Calu3 (cell line): ENCODE measurements around the gene PRLH. TPM values are rescaled to one million over a fixed set of nuclear protein-coding genes. Genes with fewer than 3 reads are reported as not detected.
"Not testable (repeated sequence)": the region's sequence is repeated elsewhere in the genome, so short reads cannot be mapped to it uniquely, and the experiment has no call there.

Experiments used
- BruUV-seq: library from RNA; stranded (reverse); fragments of 400-500 nt; replicated peaks from 2 replicates; lab custom pipeline; 2021; lab: Mats Ljungman, UMichigan
- CTCF ChIA-PET: fragments of 300-600 bp; sonication (Branson Sonifier 250); formaldehyde crosslinking; loops from one replicate; lab custom pipeline; 2022; ENCODE audit warnings: antibody characterized with exemption; lab: Charles Lee
- DNase-seq: peaks from one replicate; pipeline ENCODE4 v3.0.0; 2022
- H3K27ac Mint-ChIP-seq: one replicate; pipeline ENCODE4 v1.8.0; 2022; ENCODE audit warnings: mixed read lengths; ENCODE audit not compliant: unreplicated experiment
- H3K27me3 Mint-ChIP-seq: one replicate; pipeline ENCODE4 v1.8.0; 2022; ENCODE audit warnings: mixed read lengths; ENCODE audit not compliant: unreplicated experiment
- H3K36me3 Mint-ChIP-seq: one replicate; pipeline ENCODE4 v1.8.0; 2022; ENCODE audit warnings: mild to moderate bottlenecking, moderate library complexity, mixed read lengths; ENCODE audit not compliant: insufficient read depth, unreplicated experiment
- H3K4me1 Mint-ChIP-seq: one replicate; pipeline ENCODE4 v1.8.0; 2022; ENCODE audit warnings: mild to moderate bottlenecking, low read depth, mixed read lengths; ENCODE audit not compliant: unreplicated experiment
- H3K4me3 Mint-ChIP-seq: one replicate; pipeline ENCODE4 v1.8.0; 2022; ENCODE audit warnings: mild to moderate bottlenecking, low read depth, moderate library complexity, mixed read lengths; ENCODE audit not compliant: unreplicated experiment
- H3K9me3 Mint-ChIP-seq: one replicate; pipeline ENCODE4 v1.8.0; 2022; ENCODE audit warnings: low read depth, mixed read lengths; ENCODE audit not compliant: unreplicated experiment
- CTCF ChIP-seq: fragments of 200-600 bp; IDR thresholded peaks from one replicate; pipeline ENCODE4 v1.8.0; 2022; ENCODE audit warnings: antibody characterized with exemption; ENCODE audit not compliant: unreplicated experiment
- intact Hi-C: fragments of 100-400 bp; cut with micrococcal nuclease; formaldehyde crosslinking; loops from one replicate; pipeline ENCODE4 v1.10.0; 2022; ENCODE audit not compliant: unreplicated experiment
- total RNA-seq: library from RNA; stranded (reverse); gene quantifications from 2 replicates; pipeline ENCODE4 v1.2.3, GENCODE V29; 2022

PRLH gene
- total RNA-seq, 1 experiment from 2014 or later = not detected

- no TSS peak for BruUV-seq
- Mint-ChIP-seq H3K4me1 (no peaks in the 10 kb centered on the region), H3K4me3 (no peak overlapping the region), H3K27ac (no peak overlapping the region), H3K27me3 (peaks cover 64% of the 10 kb centered on the region), H3K36me3 (no peaks in the 10 kb centered on the region), H3K9me3 (no peaks in the 10 kb centered on the region)
- CTCF ChIA-PET = interaction anchor here (0.6 kb wide), 1 partner anchor 48 kb away, joined by 4 read pairs; no protein-coding TSS in a partner anchor
- intact Hi-C loops = no loop called here
- TF ChIP-seq CTCF = no peak
- DNase-seq = no peak
Observed at GRCh38 chr2:237603718-237604362, 37.5 kb downstream of the PRLH start.

DNA sequence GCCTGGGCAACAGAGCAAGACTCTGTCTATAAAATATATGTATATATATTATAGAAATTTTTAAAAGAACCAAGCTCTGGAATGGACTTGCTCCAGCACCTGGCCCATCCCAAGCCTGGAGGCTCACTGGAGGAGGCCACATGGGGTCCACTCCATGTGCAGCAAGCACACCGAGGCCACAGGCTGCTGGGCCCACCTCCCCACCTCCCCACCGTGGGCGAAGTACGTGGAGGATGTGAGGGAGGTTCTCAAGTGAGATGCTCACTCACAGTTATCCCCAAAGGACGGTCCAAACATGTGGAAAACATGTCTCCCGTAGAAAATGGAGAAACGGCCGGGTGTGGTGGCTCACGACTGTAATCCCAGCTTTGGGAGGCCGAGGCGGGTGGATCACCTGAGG, 38.0 kb downstream of the PRLH start:
- Mint-ChIP-seq H3K9me3 (no peaks in the 10 kb centered on the region), H3K27ac (no peak overlapping the region), H3K36me3 (no peaks in the 10 kb centered on the region), H3K4me1 (no peaks in the 10 kb centered on the region), H3K27me3 (peaks cover 64% of the 10 kb centered on the region), H3K4me3 (no peak overlapping the region)
- BruUV-seq = no TSS peak
- CTCF ChIA-PET = interaction anchor here (0.6 kb wide), 1 partner anchor 48 kb away, joined by 4 read pairs; no protein-coding TSS in a partner anchor
- no peak for DNase-seq
- TF ChIP-seq CTCF = no peak
- intact Hi-C loops = no loop called here

GRCh38 chr2:237604960-237605359, 38.6 kb downstream of the PRLH start:
- TF ChIP-seq CTCF = peak; percentile 19
- intact Hi-C loops = no loop called here
- DNase-seq = peak; percentile 16
- Mint-ChIP-seq H3K27ac (no peak overlapping the region), H3K4me1 (no peaks in the 10 kb centered on the region), H3K36me3 (no peaks in the 10 kb centered on the region), H3K4me3 (no peak overlapping the region), H3K27me3 (peaks cover 64% of the 10 kb centered on the region), H3K9me3 (no peaks in the 10 kb centered on the region)
- no TSS peak for BruUV-seq
- CTCF ChIA-PET = no interaction called here

DNA sequence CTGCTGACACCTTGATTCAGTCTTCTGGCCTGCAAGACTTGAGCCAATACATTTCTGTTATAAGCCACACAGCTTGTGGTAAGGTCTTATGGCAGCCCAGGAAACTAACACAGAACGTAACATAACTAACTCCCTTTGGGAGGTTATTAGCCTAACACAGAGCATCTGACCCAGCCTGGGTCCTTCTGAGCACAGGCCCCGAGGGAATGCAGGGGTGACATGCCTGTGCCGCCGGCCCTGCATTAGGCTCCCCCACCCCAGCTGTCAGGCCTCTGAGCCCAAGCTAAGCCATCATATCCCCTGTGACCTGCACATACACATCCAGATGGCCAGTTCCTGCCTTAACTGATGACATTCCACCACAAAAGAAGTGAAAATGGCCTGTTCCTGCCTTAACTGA, 40.1 kb downstream of the PRLH start:
- CTCF ChIA-PET, BruUV-seq, intact Hi-C loops, H3K27ac Mint-ChIP-seq, DNase-seq, H3K9me3 Mint-ChIP-seq, H3K4me3 Mint-ChIP-seq, H3K36me3 Mint-ChIP-seq, H3K4me1 Mint-ChIP-seq: not testable (repeated sequence)
- H3K27me3 Mint-ChIP-seq = peaks cover 64% of the 10 kb centered on the region
